Activated CD4-positive, alpha-beta T cell treated with anti-CD3 and anti-CD28 coated beads, Interleukin-2, amount 50 U/mL, for 24 hours (primary cell): ENCODE data around the gene RPS13.
"Not testable (repeated sequence)": the region's sequence is repeated elsewhere in the genome, so short reads cannot be mapped to it uniquely, and the experiment has no call there.

Source experiments
- DNase-seq, 2 donors: peaks; one replicate each; pipeline ENCODE4 v3.0.0-alpha.2; 2020; ENCODE audit warnings: low read depth in 1 of 2, low spot score in 1 of 2

Gene RPS13

GRCh38 chr11:17036666-17037658, 40.5 kb downstream of the RPS13 start:
- no peak for DNase-seq

GRCh38 chr11:17034027-17034426, 43.4 kb downstream of the RPS13 start:
- DNase-seq: not testable (repeated sequence)

GRCh38 chr11:17026487-17027082, 50.9 kb downstream of the RPS13 start:
- DNase-seq: no peak

GRCh38 chr11:17024924-17025323, 52.5 kb downstream of the RPS13 start:
- DNase-seq: no peak
